ENCODE data around the gene L3HYPDH. TPM values are rescaled to one million over a fixed set of nuclear protein-coding genes. Genes with fewer than 3 reads are reported as not detected.

The L3HYPDH gene
- total RNA-seq, 1 donor = 44.5 TPM

- no peaks in the 10 kb centered on the region for H3K36me3 ChIP-seq (ENCODE audit: insufficient read depth, low read length)
- H4K20me1 ChIP-seq (ENCODE audit: insufficient read depth, low read length) = no peaks in the 10 kb centered on the region
- TF ChIP-seq CTCF (IDR thresholded peaks at IDR 0.05; ENCODE audit: extremely low read depth, low read depth, low read length) = no peak
- H3K4me1 ChIP-seq (ENCODE audit: insufficient read depth, low read length) = peaks cover 29% of the 10 kb centered on the region
- no peaks in the 10 kb centered on the region for H3K79me2 ChIP-seq (ENCODE audit: insufficient read depth, low read length)
- H3K27ac ChIP-seq (ENCODE audit: low read depth, low read length) = no peak overlapping the region
- H2AFZ ChIP-seq (ENCODE audit: low read length) = no peak overlapping the region
- no peaks in the 10 kb centered on the region for H3K27me3 ChIP-seq (ENCODE audit: insufficient read depth, low read length)
- no peak overlapping the region for H3K4me2 ChIP-seq (ENCODE audit: insufficient read depth, low read length)
- H3K9me3 ChIP-seq (ENCODE audit: low read depth, low read length) = no peaks in the 10 kb centered on the region
- peak; percentile 31 for DNase-seq (ENCODE audit: insufficient read length, low spot score, missing footprints)
- no peak overlapping the region for H3K4me3 ChIP-seq (ENCODE audit: insufficient read depth, low read length)
Observed at GRCh38 chr14:59424341-59425071, 59.7 kb downstream of the L3HYPDH start.

Other genes starting within 250 kb of the L3HYPDH start
- 5.1 and 5.3 TPM in 2 replicates for gene GPR135, start 19.0 kb downstream of the L3HYPDH start, total RNA-seq
- gene JKAMP, start 109 bp upstream of the L3HYPDH start, total RNA-seq = 77.4 and 94.9 TPM in 2 replicates
- not detected in 2 replicates for gene CCDC175, start 92.4 kb upstream of the L3HYPDH start, total RNA-seq

All from osteoblast (primary cell).